Right lobe of liver (tissue), 6 donors: ENCODE data around the gene PYGO2. TPM values are rescaled to one million over a fixed set of nuclear protein-coding genes. Genes with fewer than 3 reads are reported as not detected.
"Not testable (repeated sequence)": the region's sequence is repeated elsewhere in the genome, so short reads cannot be mapped to it uniquely, and the experiment has no call there.

Experiments
- ATAC-seq, 4 donors: fragments of 200-7000 bp; cut with Tn5 transposase; one replicate each; pipeline ENCODE4 v1.9.1; 2020; ENCODE audit warnings: mild to moderate bottlenecking in 4 of 4, moderate library complexity in 4 of 4
- DNase-seq, 3 donors: peaks; one replicate each; pipeline ENCODE4 v3.0.0-alpha.2; 2020
- H3K27ac ChIP-seq, 3 donors: fragments of 200-600 bp; one replicate each; pipeline ENCODE4 v1.8.0; 2022
- H3K27me3 ChIP-seq, 2 donors: fragments of 200-600 bp; one replicate each; pipeline ENCODE4 v1.8.0; 2022
- H3K36me3 ChIP-seq, 4 donors: fragments of 200-600 bp; sonication (generic) in 1 of 4; one replicate each; pipeline versions ENCODE4 v1.5.1 to v1.8.0; 2017 to 2022; ENCODE audit warnings: control low read depth in 1 of 4
- H3K4me1 ChIP-seq, 4 donors: fragments of 200-600 bp; sonication (generic) in 1 of 4; one replicate each; pipeline versions ENCODE4 v1.5.1 to v1.8.0; 2017 to 2022; ENCODE audit warnings: control low read depth in 1 of 4
- H3K4me3 ChIP-seq, 3 donors: fragments of 200-600 bp; one replicate each; pipeline ENCODE4 v1.8.0; 2022
- H3K9me3 ChIP-seq, 4 donors: fragments of 200-600 bp; sonication (generic) in 1 of 4; one replicate each; pipeline versions ENCODE4 v1.5.1 to v1.8.0; 2017 to 2022; ENCODE audit warnings: control low read depth in 1 of 4
- POLR2A ChIP-seq: fragments of 450-650 bp; IDR thresholded peaks from one replicate; pipeline ENCODE4 v1.6.1; 2017; ENCODE audit warnings: antibody characterized with exemption, mild to moderate bottlenecking
- WGBS: methylation state at CpG from one replicate; pipeline ENCODE4 v1.1.6; 2018; ENCODE audit warnings: low coverage, low lambda C conversion rate; ENCODE audit not compliant: insufficient coverage; ENCODE audit errors: missing lambda C conversion rate; 5-methylcytosine and 5-hydroxymethylcytosine counted together
- intact Hi-C, 2 donors: fragments of 100-400 bp; cut with DNase I; formaldehyde crosslinking; loops; one replicate each; pipeline versions ENCODE4 v1.11.2 to v1.14.1; 2022
- total RNA-seq, 6 experiments: library from RNA; depleted of rRNA in 2 of 6; stranded (reverse); fragments of >200 nt in 2 of 6; fragmentation: NEBNext Ultra II Directional in 3 of 6; extraction: Animal tissue kit (Norgen Biotek cat#: 25700) in 3 of 6; gene quantifications; one replicate each; pipeline versions ENCODE4 v1.1.0 to v1.2.4, GENCODE V29; 2016 to 2023
- TF ChIP-seq, protein P1 (sequence below), 4 donors: fragments of 200-600 bp in 3 of 4; fragments of 450-650 bp in 1 of 4; IDR thresholded peaks; one replicate each; pipeline versions ENCODE4 v1.5.1 to v1.8.0; 2016 to 2022; ENCODE audit warnings: antibody characterized with exemption in 4 of 4, mild to moderate bottlenecking in 2 of 4
- donor health status: DM: no; HTN: yes; CAD: no.
- donor health status: DM: no; HTN: no; CAD: no.
- donor health status: DM: no; HTN: no; CAD: no.
- donor health status: DM: no; HTN: yes; CAD: no.
- donor health status: DM: no; HTN: yes; CAD: no.

The PYGO2 gene
- total RNA-seq, 6 experiments from 2014 or later: 9.1 to 13.5 (median 10.9) TPM

DNA sequence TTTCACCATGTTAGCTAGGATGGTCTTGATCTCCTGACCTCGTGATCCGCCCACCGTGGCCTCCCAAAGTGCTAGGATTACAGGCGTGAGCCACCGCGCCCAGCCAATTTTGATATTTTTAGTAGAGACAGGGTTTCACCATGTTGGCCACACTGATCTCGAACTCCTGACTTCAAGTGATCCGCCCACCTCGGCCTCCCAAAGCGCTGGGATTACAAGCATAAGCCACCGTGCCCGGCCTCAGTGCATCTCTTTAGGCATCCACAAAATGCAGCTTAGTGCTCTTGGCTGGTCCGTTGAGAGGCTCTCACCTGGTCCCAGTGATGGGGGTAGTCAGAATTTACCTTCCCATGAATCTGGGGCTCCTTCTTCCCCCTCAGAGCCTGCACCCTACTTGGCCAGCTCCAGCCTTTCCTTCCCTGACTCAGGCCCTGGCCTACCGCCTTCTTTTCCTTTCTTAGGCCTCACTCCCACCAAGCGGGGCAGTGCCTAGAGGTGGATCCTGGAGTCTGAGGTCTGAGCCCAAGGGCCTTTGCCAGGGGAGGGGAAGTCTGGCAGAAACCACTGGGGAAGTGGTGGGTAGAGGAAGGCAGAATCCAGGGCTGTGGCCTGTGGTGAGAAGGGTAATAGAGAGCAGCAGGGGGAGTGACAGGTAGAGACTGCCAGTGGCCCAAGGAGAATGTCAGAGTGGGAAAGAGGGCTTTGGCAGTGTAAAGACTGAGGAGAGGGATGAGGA lies 35.6 kb upstream of the PYGO2 start:
- intact Hi-C loops: no loop called here
- no peaks in the 10 kb centered on the region for H3K36me3 ChIP-seq
- ATAC-seq: no peak
- 43% methylated on average over 3 of the region's 15 CpGs for WGBS
- peak in 1 of 3 donors; percentile 28 for DNase-seq
- H3K27me3 ChIP-seq: no peaks in the 10 kb centered on the region
- peaks cover 0 to 19% (median 4%) of the 10 kb centered on the region in 4 donors for H3K4me1 ChIP-seq
- no peak overlapping the region for H3K4me3 ChIP-seq
- H3K27ac ChIP-seq: no peak overlapping the region
- TF ChIP-seq, protein P1, sequence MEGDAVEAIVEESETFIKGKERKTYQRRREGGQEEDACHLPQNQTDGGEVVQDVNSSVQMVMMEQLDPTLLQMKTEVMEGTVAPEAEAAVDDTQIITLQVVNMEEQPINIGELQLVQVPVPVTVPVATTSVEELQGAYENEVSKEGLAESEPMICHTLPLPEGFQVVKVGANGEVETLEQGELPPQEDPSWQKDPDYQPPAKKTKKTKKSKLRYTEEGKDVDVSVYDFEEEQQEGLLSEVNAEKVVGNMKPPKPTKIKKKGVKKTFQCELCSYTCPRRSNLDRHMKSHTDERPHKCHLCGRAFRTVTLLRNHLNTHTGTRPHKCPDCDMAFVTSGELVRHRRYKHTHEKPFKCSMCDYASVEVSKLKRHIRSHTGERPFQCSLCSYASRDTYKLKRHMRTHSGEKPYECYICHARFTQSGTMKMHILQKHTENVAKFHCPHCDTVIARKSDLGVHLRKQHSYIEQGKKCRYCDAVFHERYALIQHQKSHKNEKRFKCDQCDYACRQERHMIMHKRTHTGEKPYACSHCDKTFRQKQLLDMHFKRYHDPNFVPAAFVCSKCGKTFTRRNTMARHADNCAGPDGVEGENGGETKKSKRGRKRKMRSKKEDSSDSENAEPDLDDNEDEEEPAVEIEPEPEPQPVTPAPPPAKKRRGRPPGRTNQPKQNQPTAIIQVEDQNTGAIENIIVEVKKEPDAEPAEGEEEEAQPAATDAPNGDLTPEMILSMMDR (IDR thresholded peaks at IDR 0.05): no peak
- TF ChIP-seq POLR2A: no peak
- no peaks in the 10 kb centered on the region for H3K9me3 ChIP-seq

- H3K9me3 ChIP-seq, H3K4me3 ChIP-seq, H3K27me3 ChIP-seq, intact Hi-C loops, H3K36me3 ChIP-seq: not testable (repeated sequence)
- ATAC-seq (peak in 3 of 4 donors; percentile 41 to 49 (median 42)), DNase-seq (peak in 2 of 3 donors; percentile 47 to 64)
- WGBS: 50% methylated on average over 7 of the region's 13 CpGs
- Histone ChIP-seq H3K27ac (peak overlapping the region in 1 of 3 donors; percentile 56), H3K4me1 (peaks cover 0 to 19% (median 4%) of the 10 kb centered on the region in 4 donors)
- TF ChIP-seq, protein P1 (IDR thresholded peaks at IDR 0.05): peak; percentile 20 to 40 (median 32)
Observed at GRCh38 chr1:154995301-154995983, 33.9 kb upstream of the PYGO2 start.

DNA sequence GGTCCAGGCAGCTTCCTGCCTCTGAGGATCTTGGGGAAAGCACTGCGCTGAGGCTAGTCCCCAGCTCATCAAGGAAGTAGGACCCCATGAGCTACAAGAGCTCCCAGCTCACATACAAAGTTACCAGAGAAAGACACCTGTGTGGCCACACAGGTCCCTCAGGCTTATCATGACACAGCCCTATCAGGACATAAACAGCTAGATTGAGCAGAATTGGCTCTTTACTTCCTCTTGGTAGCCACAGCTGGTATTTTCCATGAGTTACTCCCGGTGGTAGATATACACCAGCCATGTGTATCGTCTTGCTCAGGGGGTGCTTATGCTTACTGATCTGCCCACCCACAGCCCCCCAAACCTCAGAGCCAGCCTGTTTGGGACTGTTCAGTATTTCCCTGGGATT lies 33.0 kb upstream of the PYGO2 start:
- no CpG with 5 or more reads among the region's 3 CpGs for WGBS
- DNase-seq (no peak), ATAC-seq (no peak)
- intact Hi-C loops: no loop called here
- Histone ChIP-seq H3K27ac (no peak overlapping the region), H3K27me3 (no peaks in the 10 kb centered on the region), H3K36me3 (peaks cover 0 to 5% (median 0%) of the 10 kb centered on the region in 4 donors), H3K4me3 (no peak overlapping the region), H3K4me1 (peaks cover 0 to 12% (median 3%) of the 10 kb centered on the region in 4 donors), H3K9me3 (no peaks in the 10 kb centered on the region)
- TF ChIP-seq, protein P1 (IDR thresholded peaks at IDR 0.05): no peak
- no peak for TF ChIP-seq POLR2A

DNA sequence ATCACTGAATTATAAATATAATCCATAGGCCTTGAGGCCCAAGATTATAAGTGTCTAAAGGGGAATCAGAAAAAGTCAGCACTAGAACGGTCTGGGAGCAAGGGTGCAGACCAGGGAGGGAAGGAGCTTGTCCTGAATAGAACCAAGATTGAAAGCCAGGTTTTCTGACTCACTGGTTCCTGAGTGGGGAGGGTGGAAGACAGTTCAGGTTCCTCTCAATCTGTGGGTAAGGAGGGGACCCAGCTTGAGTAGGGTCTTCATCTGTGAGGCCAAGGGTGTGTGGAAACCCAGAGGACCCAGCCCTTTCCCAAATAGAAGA lies 32.6 kb upstream of the PYGO2 start:
- Histone ChIP-seq H3K36me3 (peaks cover 0 to 5% (median 0%) of the 10 kb centered on the region in 4 donors), H3K27me3 (no peaks in the 10 kb centered on the region), H3K4me3 (no peak overlapping the region), H3K27ac (no peak overlapping the region), H3K9me3 (no peaks in the 10 kb centered on the region), H3K4me1 (peaks cover 0 to 9% (median under 1%) of the 10 kb centered on the region in 4 donors)
- intact Hi-C loops: no loop called here
- no peak for TF ChIP-seq POLR2A
- TF ChIP-seq, protein P1 (IDR thresholded peaks at IDR 0.05): no peak
- ATAC-seq (no peak), DNase-seq (no peak)
- 82% methylated on average over 1 of the region's 1 CpG for WGBS
